Endodermal cell (in vitro differentiated cells): ENCODE data around the gene CIZ1. TPM values are rescaled to one million over a fixed set of nuclear protein-coding genes. Genes with fewer than 3 reads are reported as not detected.

ENCODE experiments used
- DNase-seq: peaks from one replicate; pipeline ENCODE4 v3.0.0-alpha.2; 2017
- H3K27ac ChIP-seq: 2 replicates; pipeline ENCODE4 v1.5.1; 2013; ENCODE audit warnings: mild to moderate bottlenecking, low read depth, low read length, moderate library complexity
- H3K27me3 ChIP-seq: 2 replicates; pipeline ENCODE4 v1.6.1; 2013; ENCODE audit warnings: mild to moderate bottlenecking, low read length, moderate library complexity; ENCODE audit not compliant: insufficient read depth, control insufficient read depth, poor library complexity, severe bottlenecking
- H3K36me3 ChIP-seq: 2 replicates; pipeline ENCODE4 v1.7.0; 2013; ENCODE audit warnings: mild to moderate bottlenecking, low read length, moderate library complexity; ENCODE audit not compliant: control insufficient read depth, insufficient read depth
- H3K4me1 ChIP-seq: one replicate; pipeline ENCODE4 v1.7.0; 2013; ENCODE audit warnings: low read length; ENCODE audit not compliant: control insufficient read depth, insufficient read depth
- H3K4me3 ChIP-seq: 2 replicates; pipeline ENCODE4 v1.5.1; 2013; ENCODE audit warnings: mild to moderate bottlenecking, low read length, moderate library complexity
- H3K9ac ChIP-seq: 2 replicates; pipeline ENCODE4 v1.6.1; 2013; ENCODE audit warnings: mild to moderate bottlenecking, low read length, moderate library complexity; ENCODE audit not compliant: poor library complexity, severe bottlenecking; ENCODE audit errors: extremely low read depth
- H3K9me3 ChIP-seq: 2 replicates; pipeline ENCODE4 v1.6.1; 2013; ENCODE audit warnings: mild to moderate bottlenecking, low read length, moderate library complexity; ENCODE audit not compliant: control insufficient read depth
- H3K27ac Mint-ChIP-seq: 2 replicates; pipeline ENCODE4 v1.8.0; 2020; ENCODE audit warnings: mixed read lengths
- H3K27me3 Mint-ChIP-seq: 2 replicates; pipeline ENCODE4 v1.8.0; 2021; ENCODE audit warnings: mild to moderate bottlenecking, mixed read lengths; ENCODE audit not compliant: insufficient read depth
- H3K36me3 Mint-ChIP-seq: 2 replicates; pipeline ENCODE4 v1.8.0; 2020; ENCODE audit warnings: low read depth, mixed read lengths
- H3K4me1 Mint-ChIP-seq: 2 replicates; pipeline ENCODE4 v1.8.0; 2020; ENCODE audit warnings: mixed read lengths
- H3K4me3 Mint-ChIP-seq: 2 replicates; pipeline ENCODE4 v1.8.0; 2020; ENCODE audit warnings: mild to moderate bottlenecking, moderate library complexity, mixed read lengths
- H3K9me3 Mint-ChIP-seq: 2 replicates; pipeline ENCODE4 v1.8.0; 2020; ENCODE audit warnings: mild to moderate bottlenecking, mixed read lengths
- WGBS, 2 experiments: methylation state at CpG; one replicate each; pipeline versions ENCODE4 v1.1.5 to v1.1.7; 2013; ENCODE audit warnings: missing lambda C conversion rate in 2 of 2, mixed read lengths in 1 of 2; ENCODE audit not compliant: insufficient coverage in 1 of 2, insufficient read length in 1 of 2; 5-methylcytosine and 5-hydroxymethylcytosine counted together
- total RNA-seq, 2 donors: library from RNA; stranded (reverse); fragmentation: NEBNext Ultra II Directional in 1 of 2; extraction: Animal tissue kit (Norgen Biotek cat#: 25700) in 1 of 2; gene quantifications; 2 replicates in 1 of 2; 3 replicates in 1 of 2; pipeline ENCODE4 v1.2.1, GENCODE V29; 2021
- TF ChIP-seq, protein P1 (sequence below): fragments of 200-600 bp; sonication (generic); conservative IDR thresholded peaks from 2 replicates; pipeline ENCODE4 v1.5.0; 2021; ENCODE audit warnings: antibody characterized with exemption, mild to moderate bottlenecking

CIZ1 gene
- total RNA-seq, 2 donors from 2014 or later: 115 to 117 TPM

DNA sequence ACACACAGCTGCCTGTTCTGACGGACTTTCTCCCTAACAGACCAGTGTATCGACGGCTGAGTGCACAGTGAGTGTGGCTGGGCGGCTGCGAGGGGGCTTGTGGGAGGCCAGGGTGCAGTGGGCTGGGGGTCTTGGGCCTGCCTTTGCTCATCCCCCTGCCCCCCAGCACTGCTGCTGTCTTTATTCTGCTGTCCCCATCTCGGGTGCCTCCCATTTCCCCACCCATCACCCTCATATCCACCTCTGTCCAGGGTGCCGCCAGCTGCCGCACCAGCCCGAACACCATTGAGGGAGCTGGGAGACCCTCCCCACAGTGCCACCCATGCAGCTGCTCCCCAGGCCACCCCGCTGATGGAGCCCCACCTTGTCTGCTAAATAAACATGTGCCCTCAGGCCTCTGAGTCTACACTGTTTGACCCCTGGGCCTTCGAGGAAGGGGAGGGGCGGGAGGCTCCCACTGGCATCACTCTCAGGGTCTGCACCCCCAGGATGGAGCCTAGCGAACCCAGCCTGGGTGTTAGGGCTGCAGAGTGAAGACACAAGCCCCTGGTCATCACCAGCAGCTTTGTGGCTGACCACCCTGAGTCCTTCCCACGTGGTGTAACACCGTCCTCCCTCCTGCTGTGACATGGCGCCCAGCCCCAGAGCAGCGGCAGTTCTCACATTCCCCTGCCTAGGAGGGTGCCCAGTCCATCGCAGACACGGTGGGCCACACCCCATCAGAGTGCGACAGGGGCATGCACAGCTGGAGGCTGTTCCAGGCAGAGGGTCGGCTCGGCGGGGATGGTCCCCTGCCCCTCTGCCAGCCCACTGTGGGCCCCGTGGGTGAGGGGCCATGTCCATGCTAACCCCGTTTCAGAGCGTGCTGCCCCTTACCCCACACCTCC lies 38.1 kb downstream of the CIZ1 start:
- H3K27ac Mint-ChIP-seq: no peak overlapping the region
- H3K9me3 Mint-ChIP-seq: no peaks in the 10 kb centered on the region
- Histone ChIP-seq H3K4me1 (no peaks in the 10 kb centered on the region), H3K4me3 (no peak overlapping the region), H3K36me3 (no peaks in the 10 kb centered on the region), H3K9me3 (no peaks in the 10 kb centered on the region), H3K27me3 (no peaks in the 10 kb centered on the region), H3K9ac (no peak overlapping the region), H3K27ac (no peak overlapping the region)
- peaks cover 3% of the 10 kb centered on the region for H3K4me1 Mint-ChIP-seq
- H3K27me3 Mint-ChIP-seq: peaks cover 6% of the 10 kb centered on the region
- H3K36me3 Mint-ChIP-seq: no peaks in the 10 kb centered on the region
- 78 to 89% methylated on average over 5 to 26 of the region's 26 CpGs for WGBS, 2 experiments
- no peak overlapping the region for H3K4me3 Mint-ChIP-seq
- TF ChIP-seq, protein P1, sequence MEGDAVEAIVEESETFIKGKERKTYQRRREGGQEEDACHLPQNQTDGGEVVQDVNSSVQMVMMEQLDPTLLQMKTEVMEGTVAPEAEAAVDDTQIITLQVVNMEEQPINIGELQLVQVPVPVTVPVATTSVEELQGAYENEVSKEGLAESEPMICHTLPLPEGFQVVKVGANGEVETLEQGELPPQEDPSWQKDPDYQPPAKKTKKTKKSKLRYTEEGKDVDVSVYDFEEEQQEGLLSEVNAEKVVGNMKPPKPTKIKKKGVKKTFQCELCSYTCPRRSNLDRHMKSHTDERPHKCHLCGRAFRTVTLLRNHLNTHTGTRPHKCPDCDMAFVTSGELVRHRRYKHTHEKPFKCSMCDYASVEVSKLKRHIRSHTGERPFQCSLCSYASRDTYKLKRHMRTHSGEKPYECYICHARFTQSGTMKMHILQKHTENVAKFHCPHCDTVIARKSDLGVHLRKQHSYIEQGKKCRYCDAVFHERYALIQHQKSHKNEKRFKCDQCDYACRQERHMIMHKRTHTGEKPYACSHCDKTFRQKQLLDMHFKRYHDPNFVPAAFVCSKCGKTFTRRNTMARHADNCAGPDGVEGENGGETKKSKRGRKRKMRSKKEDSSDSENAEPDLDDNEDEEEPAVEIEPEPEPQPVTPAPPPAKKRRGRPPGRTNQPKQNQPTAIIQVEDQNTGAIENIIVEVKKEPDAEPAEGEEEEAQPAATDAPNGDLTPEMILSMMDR: no peak
- DNase-seq: peak; percentile 46

GRCh38 chr9:128152133-128153059 lies 39.0 kb downstream of the CIZ1 start:
- no peak overlapping the region for H3K4me3 ChIP-seq
- Mint-ChIP-seq H3K36me3 (no peaks in the 10 kb centered on the region), H3K9me3 (no peaks in the 10 kb centered on the region), H3K4me3 (no peak overlapping the region), H3K27me3 (peaks cover 6% of the 10 kb centered on the region), H3K4me1 (peaks cover 3% of the 10 kb centered on the region), H3K27ac (no peak overlapping the region)
- no peaks in the 10 kb centered on the region for H3K36me3 ChIP-seq
- no peak overlapping the region for H3K27ac ChIP-seq
- DNase-seq: peak; percentile 43
- H3K27me3 ChIP-seq: no peaks in the 10 kb centered on the region
- H3K9ac ChIP-seq: no peak overlapping the region
- H3K9me3 ChIP-seq: no peaks in the 10 kb centered on the region
- TF ChIP-seq, protein P1: no peak
- 91 to 96% methylated on average over 10 to 13 of the region's 13 CpGs for WGBS, 2 experiments
- H3K4me1 ChIP-seq: no peaks in the 10 kb centered on the region

- Mint-ChIP-seq H3K4me3 (no peak overlapping the region), H3K9me3 (no peaks in the 10 kb centered on the region)
- no peaks in the 10 kb centered on the region for H3K4me1 ChIP-seq
Observed at GRCh38 chr9:128151309-128152132, 39.9 kb downstream of the CIZ1 start.

More at GRCh38 chr9:128151309-128152132, 39.9 kb downstream of the CIZ1 start:
- Histone ChIP-seq H3K4me3 (no peak overlapping the region), H3K9me3 (no peaks in the 10 kb centered on the region), H3K36me3 (no peaks in the 10 kb centered on the region), H3K27ac (no peak overlapping the region), H3K9ac (no peak overlapping the region), H3K27me3 (no peaks in the 10 kb centered on the region)
- H3K27me3 Mint-ChIP-seq: peaks cover 9% of the 10 kb centered on the region
- no peaks in the 10 kb centered on the region for H3K36me3 Mint-ChIP-seq
- peaks cover 3% of the 10 kb centered on the region for H3K4me1 Mint-ChIP-seq
- H3K27ac Mint-ChIP-seq: no peak overlapping the region
- WGBS, 2 experiments: 84 to 87% methylated on average over 9 to 18 of the region's 18 CpGs
- TF ChIP-seq, protein P1: no peak
- peak; percentile 45 for DNase-seq
